Astrocyte of the cerebellum (primary cell): Measurements from ENCODE around the gene CLSTN1.
A peak's percentile ranks its signal among the peaks of the same experiment; 100 is the strongest.

Source experiments
- DNase-seq: peaks from one replicate; pipeline ENCODE4 v3.0.0-alpha.2; 2011; ENCODE audit warnings: low read depth
- H3K4me3 ChIP-seq: 2 replicates; pipeline ENCODE4 v1.5.1; 2011; ENCODE audit warnings: mild to moderate bottlenecking, low read depth, low read length, moderate library complexity
- in situ Hi-C: cut with HindIII; loops from 2 replicates; pipeline ENCODE4 v1.10.0; 2017; ENCODE audit warnings: low sequenced_read_pairs
- TF ChIP-seq, protein P1 (sequence below): IDR thresholded peaks from 2 replicates; pipeline ENCODE4 v1.5.1; 2012; ENCODE audit warnings: low read length, low read depth, moderate library complexity, mild to moderate bottlenecking; ENCODE audit errors: missing control alignments

Gene CLSTN1

DNA sequence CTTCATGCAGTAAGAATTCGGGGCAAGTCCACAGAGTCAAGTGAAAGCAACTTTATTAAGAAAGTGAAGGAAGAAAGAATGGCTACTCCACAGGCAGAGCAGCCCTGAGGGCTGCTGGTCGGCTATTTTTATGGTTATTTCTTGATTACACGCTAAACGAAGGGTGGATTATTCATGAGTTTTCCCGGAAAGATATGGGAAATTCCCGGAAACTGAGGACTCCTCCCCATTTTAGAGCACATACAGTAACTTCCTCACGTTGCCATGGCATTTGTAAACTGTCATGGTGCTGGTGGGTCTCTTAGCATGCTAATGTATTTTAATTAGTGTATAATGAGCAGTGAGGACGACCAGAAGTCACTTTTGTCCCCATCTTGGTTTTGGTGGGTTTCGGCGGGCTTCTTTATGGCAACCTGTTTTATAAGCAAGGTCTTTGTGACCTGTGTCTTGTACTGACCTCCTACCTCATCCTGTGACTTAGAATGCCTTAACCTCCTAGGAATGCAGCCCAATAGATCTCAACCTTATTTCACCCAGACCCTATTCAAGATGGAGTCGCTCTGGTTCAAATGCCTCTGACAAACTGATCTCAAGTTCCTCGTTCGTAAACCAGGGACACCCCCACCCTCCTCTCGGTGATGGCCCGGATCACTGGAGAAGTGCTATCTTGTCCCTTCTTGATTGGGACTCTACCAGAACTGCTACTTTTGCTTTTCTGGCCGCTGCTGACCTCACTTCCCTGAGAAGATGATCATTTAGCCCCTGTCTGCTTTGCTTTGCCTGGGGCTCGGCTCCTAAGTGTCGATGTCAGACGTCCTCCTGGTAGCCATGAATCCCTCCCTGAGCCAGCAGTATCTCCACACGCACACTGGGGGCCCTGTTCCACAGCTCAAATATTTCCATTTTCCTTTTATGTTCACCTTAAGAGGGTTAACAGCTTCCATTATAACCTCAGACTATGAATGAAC lies 48.8 kb downstream of the CLSTN1 start:
- TF ChIP-seq, protein P1, sequence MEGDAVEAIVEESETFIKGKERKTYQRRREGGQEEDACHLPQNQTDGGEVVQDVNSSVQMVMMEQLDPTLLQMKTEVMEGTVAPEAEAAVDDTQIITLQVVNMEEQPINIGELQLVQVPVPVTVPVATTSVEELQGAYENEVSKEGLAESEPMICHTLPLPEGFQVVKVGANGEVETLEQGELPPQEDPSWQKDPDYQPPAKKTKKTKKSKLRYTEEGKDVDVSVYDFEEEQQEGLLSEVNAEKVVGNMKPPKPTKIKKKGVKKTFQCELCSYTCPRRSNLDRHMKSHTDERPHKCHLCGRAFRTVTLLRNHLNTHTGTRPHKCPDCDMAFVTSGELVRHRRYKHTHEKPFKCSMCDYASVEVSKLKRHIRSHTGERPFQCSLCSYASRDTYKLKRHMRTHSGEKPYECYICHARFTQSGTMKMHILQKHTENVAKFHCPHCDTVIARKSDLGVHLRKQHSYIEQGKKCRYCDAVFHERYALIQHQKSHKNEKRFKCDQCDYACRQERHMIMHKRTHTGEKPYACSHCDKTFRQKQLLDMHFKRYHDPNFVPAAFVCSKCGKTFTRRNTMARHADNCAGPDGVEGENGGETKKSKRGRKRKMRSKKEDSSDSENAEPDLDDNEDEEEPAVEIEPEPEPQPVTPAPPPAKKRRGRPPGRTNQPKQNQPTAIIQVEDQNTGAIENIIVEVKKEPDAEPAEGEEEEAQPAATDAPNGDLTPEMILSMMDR = no peak
- no peak overlapping the region for H3K4me3 ChIP-seq
- in situ Hi-C loops = no loop called here
- no peak for DNase-seq

- no peak for DNase-seq
- no peak overlapping the region for H3K4me3 ChIP-seq
- TF ChIP-seq, protein P1 = no peak
- in situ Hi-C loops = no loop called here
Measured at GRCh38 chr1:9770298-9770697, 53.5 kb downstream of the CLSTN1 start.

DNA sequence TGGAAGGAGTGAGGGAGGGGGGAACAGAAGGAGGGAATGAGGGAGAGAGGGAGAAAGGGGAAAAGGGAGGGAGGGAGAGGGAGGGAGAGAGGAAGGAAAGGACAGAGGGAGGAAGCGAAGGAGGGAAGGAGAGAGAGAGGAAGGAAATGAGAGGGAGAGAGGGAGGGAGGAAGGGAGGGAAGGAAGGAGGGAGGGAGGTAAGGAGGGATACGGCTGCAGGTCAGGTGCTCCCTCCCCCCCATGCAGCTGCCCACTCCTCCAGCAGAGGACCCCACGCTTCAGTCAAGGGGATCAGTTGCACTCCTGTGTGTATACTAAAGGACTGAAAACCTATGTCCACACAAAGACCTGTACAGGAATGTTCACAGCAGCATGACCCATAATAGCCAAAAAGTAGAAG lies 54.8 kb downstream of the CLSTN1 start:
- TF ChIP-seq, protein P1 = no peak
- DNase-seq = no peak
- in situ Hi-C loops = no loop called here
- H3K4me3 ChIP-seq = no peak overlapping the region

- TF ChIP-seq, protein P1 = no peak
- DNase-seq = no peak
- H3K4me3 ChIP-seq = no peak overlapping the region
- in situ Hi-C loops = no loop called here
Measured at GRCh38 chr1:9767964-9768668, 55.6 kb downstream of the CLSTN1 start.

- in situ Hi-C loops = no loop called here
- TF ChIP-seq, protein P1 = no peak
- H3K4me3 ChIP-seq = no peak overlapping the region
- peak; percentile 98 for DNase-seq
Measured at GRCh38 chr1:9766759-9767442, 56.9 kb downstream of the CLSTN1 start.

- DNase-seq = no peak
- no peak overlapping the region for H3K4me3 ChIP-seq
- in situ Hi-C loops = no loop called here
- TF ChIP-seq, protein P1 = no peak
Measured at GRCh38 chr1:9764550-9764949, 59.2 kb downstream of the CLSTN1 start.
